ENCODE measurements around the gene SNAI3.

GRCh38 chr16:88733630-88734360, 47.5 kb upstream of the SNAI3 start:
- no peak for TF ChIP-seq CTCF (conservative IDR thresholded peaks at IDR 0.05 in 1 of 2, IDR thresholded peaks at IDR 0.05 in 1 of 2; ENCODE audit: extremely low read depth in 1 of 2, insufficient read depth in 1 of 2, low read depth in 1 of 2, low read length in 2 of 2)
- TF ChIP-seq EZH2 (IDR thresholded peaks at IDR 0.05; ENCODE audit: borderline replicate concordance, low read length) = no peak
